Activated CD4-positive, alpha-beta T cell treated with anti-CD3 and anti-CD28 coated beads for 4 hours (primary cell): Measurements from ENCODE around the gene B3GALT4.

Source experiments
- DNase-seq, 2 donors: peaks; one replicate each; pipeline ENCODE4 v3.0.0-alpha.2; 2020

B3GALT4 gene

DNA sequence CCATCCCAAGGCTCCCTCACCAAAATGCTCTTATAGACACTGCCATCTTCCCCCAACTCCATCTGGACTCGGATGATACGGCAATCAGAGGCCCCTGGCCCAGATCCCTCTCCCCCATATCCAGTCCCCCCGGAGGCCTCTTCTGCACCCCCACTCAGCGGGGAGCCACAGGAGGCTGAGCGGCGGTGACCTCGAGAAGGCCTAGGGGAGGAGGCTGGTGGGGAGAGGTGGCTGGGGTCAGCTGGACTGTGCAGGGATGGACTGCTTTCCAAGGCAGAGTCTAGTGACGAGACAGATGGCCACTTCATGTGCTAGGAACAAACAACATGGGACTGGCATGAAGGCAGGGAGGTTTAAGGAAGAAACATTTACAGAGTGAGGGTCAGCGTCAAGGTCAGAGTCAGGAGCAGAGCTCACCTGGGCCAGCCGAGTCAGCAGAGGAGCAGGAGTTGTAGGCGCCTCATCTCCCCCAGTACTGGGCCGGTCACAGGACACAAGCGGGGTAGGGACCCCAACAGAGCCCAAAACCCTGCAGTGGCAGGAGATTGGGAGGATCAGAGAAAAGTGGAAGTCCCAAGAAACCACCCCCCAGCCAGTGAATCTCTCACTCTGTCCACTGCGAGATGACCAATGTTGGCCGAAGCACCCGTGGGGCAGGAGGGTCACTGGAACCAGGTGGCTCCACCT lies 16.2 kb downstream of the B3GALT4 start:
- no peak for DNase-seq

DNA sequence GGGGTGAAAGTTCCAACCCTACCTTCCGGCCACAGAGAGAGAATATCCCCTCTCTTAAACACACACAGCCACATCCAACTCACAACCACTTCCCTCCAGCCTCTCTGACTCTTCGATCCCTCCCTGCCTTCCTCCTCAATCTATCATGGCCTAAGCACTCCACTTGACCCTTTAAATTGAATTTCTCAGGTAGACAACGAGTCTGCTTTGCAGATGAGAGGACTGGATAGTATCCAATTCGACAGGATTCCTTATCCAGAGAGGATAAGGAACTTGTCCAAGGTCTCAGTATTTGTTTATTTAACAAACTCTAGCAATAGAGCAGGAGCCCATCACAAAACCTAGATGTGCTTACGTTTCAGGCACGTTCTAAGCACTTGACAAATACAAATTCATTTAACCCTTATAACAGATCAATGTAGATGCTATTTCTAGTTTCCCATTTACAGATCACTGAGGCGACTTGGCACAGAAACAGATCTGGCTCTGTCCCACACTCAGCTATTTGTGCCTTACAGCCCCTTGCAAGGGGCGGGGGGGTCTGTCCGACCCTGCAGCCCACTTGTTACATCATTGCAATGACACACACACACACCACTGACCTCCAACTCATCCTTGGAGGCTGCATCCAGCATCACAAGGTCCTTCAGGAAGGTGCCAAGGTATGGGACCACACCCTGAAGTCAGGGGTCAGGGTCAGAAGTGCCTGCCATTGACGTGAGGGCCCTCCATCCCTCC lies 17.3 kb downstream of the B3GALT4 start:
- DNase-seq, result no peak

GRCh38 chr6:33295621-33296369 lies 18.9 kb downstream of the B3GALT4 start:
- no peak for DNase-seq

GRCh38 chr6:33296797-33297405 lies 20.0 kb downstream of the B3GALT4 start:
- DNase-seq, result no peak

DNA sequence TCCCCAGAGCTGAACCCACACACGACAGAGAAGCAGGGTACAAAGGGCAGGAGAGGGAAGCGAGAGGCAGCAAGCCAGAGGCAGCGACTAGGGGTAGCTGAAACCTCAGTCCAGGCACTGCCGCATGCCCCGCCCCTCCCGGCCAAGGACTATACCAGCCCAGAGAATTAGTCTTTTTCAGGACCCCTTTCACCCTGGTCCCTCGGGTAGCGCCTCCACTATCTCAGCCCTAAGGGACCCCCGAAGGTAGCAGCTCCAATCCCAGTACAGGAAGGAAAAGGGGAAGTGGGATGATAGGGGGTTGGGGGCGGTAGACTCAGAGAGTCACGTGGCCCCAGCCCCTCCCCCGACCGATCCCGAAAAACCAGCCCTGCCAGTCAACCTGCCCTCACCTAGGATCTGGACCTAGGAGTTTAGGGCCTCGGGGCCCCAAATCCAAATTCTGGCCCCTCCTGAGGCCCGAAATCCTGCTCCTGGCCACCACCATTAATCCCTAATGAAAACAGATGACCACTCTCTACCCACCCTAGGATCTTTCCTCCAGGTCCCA lies 20.6 kb downstream of the B3GALT4 start:
- DNase-seq, result no peak

- DNase-seq, result peak; percentile 51 to 53
These were observed 21.2 kb downstream of the B3GALT4 start for GRCh38 chr6:33297956-33298772.

DNA sequence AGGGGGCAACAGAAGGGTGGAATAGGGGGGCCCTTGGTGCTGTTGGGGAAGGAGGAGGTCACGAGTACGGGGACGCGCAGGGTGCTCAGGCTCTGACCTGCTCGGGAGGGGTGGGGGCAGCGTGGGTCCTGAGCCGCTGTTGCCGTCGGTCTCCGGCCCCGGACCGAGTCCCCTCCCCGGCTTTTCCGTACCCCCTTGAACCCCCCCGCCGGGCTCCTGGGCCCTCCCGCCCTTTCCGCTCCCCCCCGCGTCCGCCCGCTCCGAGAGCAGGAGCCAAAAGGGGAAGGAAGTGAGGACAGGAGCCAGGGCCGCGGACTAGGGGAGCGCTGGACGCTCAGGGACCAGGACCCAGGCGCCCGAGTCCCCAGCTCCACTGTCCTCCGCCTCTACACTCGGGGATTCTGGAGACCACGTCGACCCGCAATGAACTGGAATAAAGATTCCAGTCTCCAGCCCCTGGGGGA lies 21.9 kb downstream of the B3GALT4 start, which contains the start of gene RGL2:
RGL2 (minus strand) TSS at position 170 of the 464 bp plus-strand sequence. CDS start 332 bp downstream, outside the sequence.
- DNase-seq, result peak; percentile 54 to 60

- peak; percentile 92 for DNase-seq
These were observed 22.5 kb downstream of the B3GALT4 start for GRCh38 chr6:33299237-33299944.

DNA sequence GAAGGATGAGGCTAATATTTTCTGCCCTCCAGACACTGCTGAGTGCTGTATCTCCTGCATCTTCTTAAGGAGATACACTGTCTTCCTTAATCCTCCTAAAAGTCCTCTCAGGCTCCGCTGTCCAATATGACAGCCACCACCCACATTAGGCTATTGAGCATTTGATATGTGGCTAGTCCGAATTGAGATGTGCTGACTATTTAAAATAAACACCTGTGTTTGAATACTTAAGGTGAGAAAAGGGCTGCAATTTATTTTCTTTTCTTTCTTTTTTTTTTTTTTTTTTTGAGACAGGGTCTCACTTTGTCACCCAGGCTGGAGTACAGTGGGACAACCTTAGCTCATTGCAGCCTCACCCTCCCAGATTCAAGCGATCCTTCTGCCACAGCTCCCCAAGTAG lies 25.0 kb downstream of the B3GALT4 start:
- no peak for DNase-seq

DNA sequence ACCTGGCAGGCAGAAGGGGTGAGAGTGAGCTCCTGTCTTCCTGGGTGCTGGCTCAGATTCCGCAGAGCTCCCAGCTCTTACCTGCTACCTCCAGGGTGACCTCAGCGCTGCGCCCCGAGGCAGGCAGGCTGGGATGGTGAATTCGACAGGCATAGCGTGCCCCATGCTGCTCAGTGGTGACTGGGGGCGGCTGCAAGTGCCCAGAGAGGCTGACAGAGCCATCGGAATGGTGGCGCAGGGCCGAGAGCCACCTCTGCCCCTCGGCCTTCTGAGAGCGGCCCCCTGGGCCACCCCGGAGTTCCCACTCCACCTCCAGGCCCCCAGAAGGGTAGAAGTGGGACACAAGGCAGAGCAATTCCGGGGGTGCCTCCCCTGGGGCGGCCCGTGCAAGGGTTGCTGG lies 27.3 kb downstream of the B3GALT4 start:
- no peak for DNase-seq

- DNase-seq, result no peak
These were observed 28.1 kb downstream of the B3GALT4 start for GRCh38 chr6:33305052-33305451.

DNA sequence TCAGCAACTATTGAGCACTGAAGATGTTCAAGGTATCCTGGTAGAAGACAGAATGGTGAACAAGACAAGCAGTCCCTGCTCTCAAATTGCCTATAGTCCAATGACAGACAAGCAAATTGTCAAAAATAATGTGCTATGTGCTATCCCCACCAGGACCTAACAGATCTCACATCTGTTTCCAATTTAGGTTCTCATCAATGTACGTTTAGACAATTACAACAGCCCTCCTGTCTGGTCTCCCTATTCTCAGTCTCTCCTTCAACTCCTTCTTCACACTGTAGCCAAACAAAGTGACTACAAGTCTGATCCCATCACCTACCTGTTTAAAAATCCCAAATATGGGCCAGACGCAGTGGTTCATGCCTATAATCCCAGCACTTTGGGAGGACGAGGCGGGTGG lies 29.4 kb downstream of the B3GALT4 start:
- DNase-seq, result no peak

GRCh38 chr6:33312361-33313104 lies 35.6 kb downstream of the B3GALT4 start:
- DNase-seq, result peak; percentile 86 to 88

- DNase-seq, result peak; percentile 54 to 67
These were observed 36.3 kb downstream of the B3GALT4 start for GRCh38 chr6:33313105-33313708.

GRCh38 chr6:33313709-33314514 lies 37.0 kb downstream of the B3GALT4 start, which contains the start of gene TAPBP:
TSS of gene TAPBP (minus strand) at chr6:33314078. CDS start at chr6:33314041, 37 bp downstream.
- peak; percentile 85 to 86 for DNase-seq

- DNase-seq, result peak; percentile 74 to 76
These were observed 37.6 kb downstream of the B3GALT4 start for GRCh38 chr6:33314515-33314942.

GRCh38 chr6:33314943-33315792 lies 38.2 kb downstream of the B3GALT4 start:
- no peak for DNase-seq
